HCEC 1CT (cell line): Measurements from ENCODE around the gene IGSF22.
A peak's percentile ranks its signal among the peaks of the same experiment; 100 is the strongest.

Experiments
- DNase-seq: peaks from one replicate; pipeline ENCODE4 v3.0.0-alpha.2; 2017

IGSF22 gene

GRCh38 chr11:18743365-18743764, 17.4 kb upstream of the IGSF22 start:
- DNase-seq, result no peak

GRCh38 chr11:18741783-18742182, 15.8 kb upstream of the IGSF22 start:
- no peak for DNase-seq

- DNase-seq, result no peak
Measured at GRCh38 chr11:18739685-18740084, 13.7 kb upstream of the IGSF22 start.

GRCh38 chr11:18737642-18738041, 11.7 kb upstream of the IGSF22 start:
- DNase-seq, result no peak

- DNase-seq, result no peak
Measured at GRCh38 chr11:18736590-18737148, 10.7 kb upstream of the IGSF22 start.

- no peak for DNase-seq
Measured at GRCh38 chr11:18733202-18733601, 7.2 kb upstream of the IGSF22 start.

- peak; percentile 11 for DNase-seq
Measured at GRCh38 chr11:18731949-18732821, 6.2 kb upstream of the IGSF22 start.

- DNase-seq, result no peak
Measured at GRCh38 chr11:18731441-18731840, 5.5 kb upstream of the IGSF22 start.

GRCh38 chr11:18730020-18730419, 4.0 kb upstream of the IGSF22 start:
- no peak for DNase-seq

- DNase-seq, result no peak
Measured at GRCh38 chr11:18729426-18729825, 3.4 kb upstream of the IGSF22 start.

- DNase-seq, result no peak
Measured at GRCh38 chr11:18728658-18729057, 2.7 kb upstream of the IGSF22 start.

- peak; percentile 20 for DNase-seq
Measured at GRCh38 chr11:18727479-18728236, 1.7 kb upstream of the IGSF22 start.

- no peak for DNase-seq
Measured at GRCh38 chr11:18723991-18724390, 2.0 kb downstream of the IGSF22 start.

- no peak for DNase-seq
Measured at GRCh38 chr11:18722293-18722637, 3.7 kb downstream of the IGSF22 start.

GRCh38 chr11:18721561-18722292, 4.3 kb downstream of the IGSF22 start:
- peak; percentile 38 for DNase-seq

- peak; percentile 41 for DNase-seq
Measured at GRCh38 chr11:18720808-18721560, 5.0 kb downstream of the IGSF22 start.

GRCh38 chr11:18720091-18720807, 5.7 kb downstream of the IGSF22 start:
- peak; percentile 4 for DNase-seq

GRCh38 chr11:18715476-18715875, 10.5 kb downstream of the IGSF22 start:
- DNase-seq, result no peak

- no peak for DNase-seq
Measured at GRCh38 chr11:18714443-18714780, 11.6 kb downstream of the IGSF22 start.

GRCh38 chr11:18713646-18714442, 12.1 kb downstream of the IGSF22 start:
- DNase-seq, result no peak

GRCh38 chr11:18710545-18710944, 15.4 kb downstream of the IGSF22 start:
- no peak for DNase-seq
